SK-N-SH (cell line): ENCODE measurements around the gene STX7. TPM values are rescaled to one million over a fixed set of nuclear protein-coding genes. Genes with fewer than 3 reads are reported as not detected.
A peak's percentile ranks its signal among the peaks of the same experiment; 100 is the strongest.

Experiments used
- CTCF ChIA-PET: fragments of 300-600, 350-600 bp; formaldehyde crosslinking; extraction: SDS; loops from one replicate; lab custom pipeline; 2021; lab: Yijun Ruan, JAX
- POLR2A ChIA-PET: fragments of 350-600 bp; sonication (Branson Sonifier 250); formaldehyde crosslinking; extraction: SDS; loops from one replicate; lab custom pipeline; 2020; ENCODE audit warnings: antibody characterized with exemption, inconsistent platforms; lab: Yijun Ruan, JAX
- DNase-seq: peaks from one replicate; pipeline ENCODE4 v3.0.0; 2012
- H2AFZ ChIP-seq: fragments of 200-600 bp; sonication (generic); 2 replicates; pipeline ENCODE4 v1.8.1; 2016; ENCODE audit warnings: antibody characterized with exemption, mild to moderate bottlenecking, low read depth
- H3F3A ChIP-seq: fragments of 200-600 bp; sonication (generic); replicated peaks from 2 replicates; pipeline ENCODE3; 2016; ENCODE audit warnings: antibody characterized with exemption, mild to moderate bottlenecking; ENCODE audit not compliant: insufficient read depth
- H3K27ac ChIP-seq, 2 experiments: fragments of 200-500 bp in 1 of 2; fragments of 200-600 bp in 1 of 2; sonication (Bioruptor generic) in 1 of 2; sonication (generic), shearing (Covaris generic) in 1 of 2; 2 replicates each; pipeline versions ENCODE4 v1.5.1 to v1.6.1; 2014 to 2016; ENCODE audit warnings: low read depth in 2 of 2, inconsistent platforms in 1 of 2, low read length in 1 of 2, mild to moderate bottlenecking in 1 of 2, mixed read lengths in 1 of 2
- H3K27me3 ChIP-seq: fragments of 200-600 bp; sonication (generic), shearing (Covaris generic); 2 replicates; pipeline ENCODE4 v1.6.1; 2016; ENCODE audit warnings: mixed run types; ENCODE audit not compliant: insufficient read depth
- H3K36me3 ChIP-seq, 2 experiments: fragments of 200-500 bp in 1 of 2; fragments of 200-600 bp in 1 of 2; sonication (Bioruptor generic) in 1 of 2; sonication (generic) in 1 of 2; replicated peaks in 1 of 2; 2 replicates each; pipeline versions ENCODE3 to v1.5.1; 2014 to 2016; ENCODE audit warnings: low read length in 1 of 2, mild to moderate bottlenecking in 1 of 2; ENCODE audit not compliant: insufficient read depth in 2 of 2, control insufficient read depth in 1 of 2
- H3K4me1 ChIP-seq, 2 experiments: fragments of 200-500 bp in 1 of 2; fragments of 200-600 bp in 1 of 2; sonication (Bioruptor generic) in 1 of 2; sonication (generic), shearing (Covaris generic) in 1 of 2; 2 replicates each; pipeline versions ENCODE4 v1.5.1 to v1.6.1; 2014 to 2016; ENCODE audit warnings: low read depth in 1 of 2, low read length in 1 of 2, mixed run types in 1 of 2; ENCODE audit not compliant: insufficient read depth in 2 of 2, control insufficient read depth in 1 of 2
- H3K4me2 ChIP-seq: fragments of 200-600 bp; sonication (generic), shearing (Covaris generic); 2 replicates; pipeline ENCODE4 v1.6.1; 2017; ENCODE audit warnings: mixed run types
- H3K4me3 ChIP-seq, 2 experiments: fragments of 200-500 bp in 1 of 2; fragments of 200-600 bp in 1 of 2; sonication (Bioruptor generic) in 1 of 2; sonication (generic), shearing (Covaris generic) in 1 of 2; 2 replicates each; pipeline versions ENCODE4 v1.5.1 to v1.8.1; 2014 to 2016; ENCODE audit warnings: low read depth in 2 of 2, inconsistent platforms in 1 of 2, low read length in 1 of 2, mild to moderate bottlenecking in 1 of 2, mixed read lengths in 1 of 2, moderate library complexity in 1 of 2
- H3K79me2 ChIP-seq: fragments of 200-600 bp; sonication (generic); 2 replicates; pipeline ENCODE4 v1.8.1; 2017; ENCODE audit warnings: mild to moderate bottlenecking; ENCODE audit not compliant: insufficient read depth
- H3K9ac ChIP-seq: fragments of 200-600 bp; sonication (generic); 2 replicates; pipeline ENCODE4 v1.6.1; 2017; ENCODE audit warnings: mixed run types
- H3K9me2 ChIP-seq: fragments of 200-600 bp; sonication (generic); 2 replicates; pipeline ENCODE4 v1.6.1; 2017; ENCODE audit warnings: mixed run types
- H3K9me3 ChIP-seq: fragments of 200-600 bp; sonication (generic); 2 replicates; pipeline ENCODE4 v1.6.1; 2017; ENCODE audit warnings: mixed run types, mild to moderate bottlenecking, moderate library complexity
- H4K20me1 ChIP-seq: fragments of 200-600 bp; sonication (generic); 2 replicates; pipeline ENCODE4 v1.6.1; 2017; ENCODE audit warnings: mild to moderate bottlenecking, mixed run types; ENCODE audit not compliant: insufficient read depth
- EP300 ChIP-seq, 2 experiments: IDR thresholded peaks; 2 replicates each; pipeline versions ENCODE4 v1.4.0 to v1.6.1; 2012; ENCODE audit warnings: borderline replicate concordance in 1 of 2, low read depth in 1 of 2, low read length in 1 of 2
- JUND ChIP-seq: IDR thresholded peaks from 2 replicates; pipeline ENCODE4 v1.4.0; 2012
- NRF1 ChIP-seq: IDR thresholded peaks from 2 replicates; pipeline ENCODE4 v1.6.1; 2012; ENCODE audit warnings: low read depth, mild to moderate bottlenecking, low read length
- PBX3 ChIP-seq: IDR thresholded peaks from 2 replicates; pipeline ENCODE4; 2012
- RAD21 ChIP-seq: IDR thresholded peaks from 2 replicates; pipeline ENCODE4 v1.6.1; 2012; ENCODE audit warnings: mild to moderate bottlenecking, low read length
- TAF1 ChIP-seq: IDR thresholded peaks from 2 replicates; pipeline ENCODE4 v1.6.1; 2012; ENCODE audit warnings: low read depth, mild to moderate bottlenecking, low read length, moderate library complexity, borderline replicate concordance
- TCF12 ChIP-seq: IDR thresholded peaks from 2 replicates; pipeline ENCODE4 v1.4.0; 2012
- TEAD4 ChIP-seq: IDR thresholded peaks from 2 replicates; pipeline ENCODE4 v1.4.0; 2012; ENCODE audit warnings: mild to moderate bottlenecking, borderline replicate concordance; ENCODE audit not compliant: insufficient read depth
- WGBS: methylation state at CpG from one replicate; pipeline ENCODE4 v1.1.6; 2017; ENCODE audit warnings: low lambda C conversion rate; 5-methylcytosine and 5-hydroxymethylcytosine counted together
- polyA plus RNA-seq, 3 experiments: library from polyadenylated mRNA; depleted of rRNA; stranded (reverse); fragments of >200 nt; gene quantifications; 2 replicates each; pipeline ENCODE4 v1.2.3, GENCODE V29; 2012

STX7 gene
- polyA plus RNA-seq, 1 of the 3 experiments (the other 2 are of a cell fraction) = 12.8 TPM

GRCh38 chr6:132446855-132447241 lies 66.1 kb downstream of the STX7 start:
- Histone ChIP-seq H3K9me3 (0 out of 2 replicates have a peak, but pooled peaks cover 4% of the 10 kb centered on the region), H3K27ac (peak overlapping the region; percentile 88 to 89; a peak in 3 of 4 replicates), H3F3A (peaks cover 28% of the 10 kb centered on the region), H2AFZ (no peak overlapping the region), H4K20me1 (no peaks in the 10 kb centered on the region), H3K36me3 (peaks cover 0 to 23% of the 10 kb centered on the region in 2 experiments), H3K9me2 (no peaks in the 10 kb centered on the region), H3K27me3 (no peaks in the 10 kb centered on the region), H3K4me1 (peaks cover 0 to 7% of the 10 kb centered on the region in 2 experiments; a peak in 2 of 4 replicates), H3K4me2 (no peak overlapping the region), H3K4me3 (no peak overlapping the region), H3K79me2 (no peaks in the 10 kb centered on the region), H3K9ac (no peak overlapping the region)
- TF ChIP-seq TEAD4 = no peak
- TF ChIP-seq PBX3 = 0 out of 2 replicates have a peak, but pooled peaks have one; percentile 20
- WGBS = 85% methylated on average over 5 of the region's 5 CpGs
- CTCF ChIA-PET = interaction anchor here (0.7 kb wide), 1 partner anchor 26 kb away, joined by 3 read pairs; no protein-coding TSS in a partner anchor
- no peak for DNase-seq
- POLR2A ChIA-PET = no interaction called here

GRCh38 chr6:132446141-132446854 lies 66.6 kb downstream of the STX7 start:
- POLR2A ChIA-PET = no interaction called here
- H3K9ac ChIP-seq = peak overlapping the region; percentile 37; the same call in 1 of the 2 replicates
- peaks cover 0 to 7% of the 10 kb centered on the region in 2 experiments; a peak in 2 of 4 replicates for H3K4me1 ChIP-seq
- CTCF ChIA-PET = interaction anchor here (0.7 to 1.1 kb wide), 2 partner anchors 27 to 38 kb away, joined by 3 read pairs; no protein-coding TSS in a partner anchor
- peaks cover 0 to 25% of the 10 kb centered on the region in 2 experiments for H3K36me3 ChIP-seq
- peak overlapping the region; percentile 16; the same call in 1 of the 2 replicates for H2AFZ ChIP-seq
- WGBS = 52% methylated on average over 4 of the region's 4 CpGs
- H3K27ac ChIP-seq = peak overlapping the region; percentile 88 to 89; a peak in 3 of 4 replicates
- H4K20me1 ChIP-seq = no peaks in the 10 kb centered on the region
- H3F3A ChIP-seq = peaks cover 28% of the 10 kb centered on the region
- no peak for DNase-seq
- H3K27me3 ChIP-seq = no peaks in the 10 kb centered on the region
- peak overlapping the region; percentile 36; the same call in 1 of the 2 replicates for H3K4me2 ChIP-seq
- H3K9me2 ChIP-seq = no peaks in the 10 kb centered on the region
- H3K4me3 ChIP-seq = no peak overlapping the region
- H3K9me3 ChIP-seq = 0 out of 2 replicates have a peak, but pooled peaks cover 7% of the 10 kb centered on the region
- no peaks in the 10 kb centered on the region for H3K79me2 ChIP-seq
- TF ChIP-seq TCF12 (peak; percentile 18; the same call in 1 of the 2 replicates), EP300 (IDR thresholded peaks at IDR 0.05; ENCODE audit: borderline replicate concordance in 1 of 2, low read depth in 1 of 2, low read length in 1 of 2) (peak in 1 of 2 experiments; percentile 29; a peak in 1 of 4 replicates), JUND (no peak), TAF1 (no peak), NRF1 (no peak), RAD21 (no peak)
- TF ChIP-seq, all 33 proteins: peak for 2
